IPS DF 6.9 (cell line): ENCODE data around the gene MRPL1.
"Not testable (repeated sequence)": the region's sequence is repeated elsewhere in the genome, so short reads cannot be mapped to it uniquely, and the experiment has no call there.

ENCODE experiments used
- DNase-seq: peaks from one replicate; pipeline ENCODE4 v3.0.0-alpha.2; 2013; ENCODE audit warnings: low read depth, low spot score
- H3K27ac ChIP-seq: one replicate; pipeline ENCODE4 v1.5.1; 2013; ENCODE audit warnings: low read length, control low read depth
- H3K27me3 ChIP-seq: 2 replicates; pipeline ENCODE4 v1.6.1; 2013; ENCODE audit warnings: mild to moderate bottlenecking, low read length; ENCODE audit not compliant: control insufficient read depth, insufficient read depth
- H3K36me3 ChIP-seq: 2 replicates; pipeline ENCODE4 v1.6.1; 2013; ENCODE audit warnings: low read length; ENCODE audit not compliant: control insufficient read depth, insufficient read depth
- H3K4me1 ChIP-seq: 2 replicates; pipeline ENCODE4 v1.6.1; 2013; ENCODE audit warnings: low read length; ENCODE audit not compliant: control insufficient read depth, insufficient read depth
- H3K4me3 ChIP-seq: 2 replicates; pipeline ENCODE4 v1.5.1; 2013; ENCODE audit warnings: mild to moderate bottlenecking, low read length
- H3K9me3 ChIP-seq: 2 replicates; pipeline ENCODE4 v1.6.1; 2013; ENCODE audit warnings: low read length, inconsistent platforms; ENCODE audit not compliant: control insufficient read depth, insufficient read depth
- WGBS: extraction: QIAGEN DNeasy Blood & Tissue Kit; methylation state at CpG from one replicate; pipeline ENCODE4 v1.1.7; 2013; ENCODE audit warnings: mixed read lengths, missing lambda C conversion rate; ENCODE audit not compliant: insufficient read length, insufficient coverage; 5-methylcytosine and 5-hydroxymethylcytosine counted together

MRPL1 gene

GRCh38 chr4:77852892-77853495 is 9.6 kb upstream of the MRPL1 start:
- Histone ChIP-seq H3K27me3 (no peaks in the 10 kb centered on the region), H3K27ac (no peak overlapping the region), H3K9me3 (no peaks in the 10 kb centered on the region), H3K4me3 (no peak overlapping the region), H3K36me3 (no peaks in the 10 kb centered on the region), H3K4me1 (no peaks in the 10 kb centered on the region)
- WGBS = no CpG with 5 or more reads among the region's 7 CpGs
- DNase-seq = no peak

- Histone ChIP-seq H3K4me3 (no peak overlapping the region), H3K27ac (no peak overlapping the region), H3K4me1 (no peaks in the 10 kb centered on the region), H3K27me3 (no peaks in the 10 kb centered on the region), H3K36me3 (no peaks in the 10 kb centered on the region), H3K9me3 (no peaks in the 10 kb centered on the region)
- no peak for DNase-seq
- no CpG with 5 or more reads among the region's 7 CpGs for WGBS
Observed at GRCh38 chr4:77854431-77855111, 8.1 kb upstream of the MRPL1 start.

DNA sequence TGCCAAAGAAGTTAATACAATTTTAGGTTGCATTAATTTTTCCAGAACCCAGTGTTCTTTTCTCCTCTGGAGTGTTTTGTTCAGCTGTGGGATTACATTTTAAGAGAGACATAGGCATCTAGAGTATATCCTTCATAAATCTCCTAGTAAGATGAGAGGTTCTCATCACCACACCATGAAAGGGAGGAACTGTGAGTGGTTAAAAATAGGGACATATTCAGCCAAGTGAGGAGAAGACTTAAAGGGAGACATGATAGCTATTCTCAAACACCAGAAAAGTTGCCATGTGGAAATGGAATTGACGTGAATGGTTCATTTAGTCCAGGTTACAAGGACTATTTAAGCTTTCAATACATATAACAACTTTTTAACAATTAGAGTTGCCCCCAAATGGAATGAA is 6.5 kb upstream of the MRPL1 start:
- Histone ChIP-seq H3K9me3 (no peaks in the 10 kb centered on the region), H3K27ac (no peak overlapping the region), H3K4me1 (no peaks in the 10 kb centered on the region), H3K4me3 (no peak overlapping the region), H3K36me3 (no peaks in the 10 kb centered on the region), H3K27me3 (no peaks in the 10 kb centered on the region)
- no CpG with 5 or more reads among the region's 1 CpG for WGBS
- no peak for DNase-seq

GRCh38 chr4:77859256-77859655 is 3.4 kb upstream of the MRPL1 start:
- DNase-seq = no peak
- Histone ChIP-seq H3K9me3 (no peaks in the 10 kb centered on the region), H3K36me3 (no peaks in the 10 kb centered on the region), H3K27me3 (no peaks in the 10 kb centered on the region), H3K4me1 (no peaks in the 10 kb centered on the region), H3K27ac (no peak overlapping the region), H3K4me3 (no peak overlapping the region)
- no CpG with 5 or more reads among the region's 3 CpGs for WGBS

DNA sequence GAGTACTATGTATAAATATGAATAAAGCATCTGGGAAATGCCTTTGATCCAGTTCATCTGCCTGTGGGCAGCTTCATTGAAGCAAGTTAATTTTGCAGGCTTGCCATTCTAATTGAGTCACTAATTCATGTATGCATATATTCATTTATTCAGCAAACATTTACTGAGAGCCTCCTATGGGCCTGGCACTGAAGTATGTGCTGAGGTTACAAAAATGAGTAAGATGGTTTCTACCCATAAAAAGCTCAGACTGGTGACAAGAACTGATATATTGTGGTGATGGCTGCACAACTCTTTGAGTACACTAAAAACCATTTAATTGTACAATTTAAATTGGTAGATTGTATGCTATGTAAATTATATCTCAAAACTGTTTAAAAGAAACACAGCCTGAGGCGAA is 1.1 kb upstream of the MRPL1 start:
- WGBS = no CpG with 5 or more reads among the region's 1 CpG
- H3K27me3 ChIP-seq = no peaks in the 10 kb centered on the region
- H3K4me3 ChIP-seq = no peak overlapping the region
- no peaks in the 10 kb centered on the region for H3K9me3 ChIP-seq
- no peak for DNase-seq
- no peaks in the 10 kb centered on the region for H3K4me1 ChIP-seq
- no peaks in the 10 kb centered on the region for H3K36me3 ChIP-seq
- H3K27ac ChIP-seq = no peak overlapping the region

- no CpG with 5 or more reads among the region's 14 CpGs for WGBS
- DNase-seq, H3K27ac ChIP-seq: not testable (repeated sequence)
Observed at GRCh38 chr4:77863341-77863740, 711 bp downstream of the MRPL1 start.

DNA sequence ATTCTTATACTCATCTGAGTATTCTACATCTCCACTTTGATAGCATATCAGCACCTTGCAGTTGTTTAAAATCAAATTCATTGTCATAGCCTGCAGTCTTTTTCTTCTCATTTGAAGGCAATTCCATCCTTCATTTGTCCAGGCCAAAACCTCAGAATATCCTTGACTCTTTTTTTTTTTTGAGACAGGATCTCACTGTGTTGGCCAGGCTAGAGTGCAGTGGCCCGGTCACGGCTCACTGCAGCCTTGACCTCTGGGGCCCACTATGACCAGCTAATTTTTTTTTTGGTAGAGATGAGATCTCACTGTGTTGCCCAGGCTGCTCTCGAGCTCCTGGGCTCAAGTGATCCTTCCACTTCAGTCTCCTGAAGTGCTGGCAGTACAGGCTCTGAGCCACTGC is 2.6 kb downstream of the MRPL1 start:
- H3K36me3 ChIP-seq = no peaks in the 10 kb centered on the region
- no peak for DNase-seq
- no peak overlapping the region for H3K4me3 ChIP-seq
- H3K27me3 ChIP-seq = no peaks in the 10 kb centered on the region
- H3K9me3 ChIP-seq = no peaks in the 10 kb centered on the region
- no CpG with 5 or more reads among the region's 3 CpGs for WGBS
- H3K4me1 ChIP-seq = no peaks in the 10 kb centered on the region
- no peak overlapping the region for H3K27ac ChIP-seq

More at GRCh38 chr4:77863341-77863740, 711 bp downstream of the MRPL1 start:
- H3K27me3 ChIP-seq, H3K9me3 ChIP-seq, H3K36me3 ChIP-seq, H3K4me1 ChIP-seq: not testable (repeated sequence)
- H3K4me3 ChIP-seq = peak overlapping the region; percentile 96; the same call in 1 of the 2 replicates

- Histone ChIP-seq H3K9me3 (no peaks in the 10 kb centered on the region), H3K4me1 (0 out of 2 replicates have a peak, but pooled peaks cover under 1% of the 10 kb centered on the region), H3K27me3 (no peaks in the 10 kb centered on the region), H3K4me3 (no peak overlapping the region), H3K36me3 (no peaks in the 10 kb centered on the region), H3K27ac (no peak overlapping the region)
- no peak for DNase-seq
- no CpG with 5 or more reads among the region's 7 CpGs for WGBS
Observed at GRCh38 chr4:77872723-77873445, 10.3 kb downstream of the MRPL1 start.

DNA sequence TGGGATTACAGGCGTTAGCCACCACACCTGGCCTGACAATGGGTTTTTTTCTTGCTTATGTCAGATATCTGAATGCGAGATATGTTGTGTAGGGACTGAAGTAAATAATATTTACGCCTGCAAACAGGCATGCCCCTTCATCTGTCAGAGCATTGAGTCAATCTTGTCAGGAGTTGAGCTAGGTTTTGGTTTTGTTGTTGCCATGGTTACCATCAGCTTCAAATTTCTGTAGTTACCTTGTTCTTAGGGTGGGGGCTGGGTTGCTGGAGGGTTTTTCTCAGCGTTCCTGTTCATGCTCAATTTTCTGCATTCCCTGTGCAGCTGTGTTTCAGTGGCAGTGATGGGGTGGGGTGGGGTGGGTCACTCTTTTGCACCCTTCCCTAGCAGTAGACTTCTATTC is 14.5 kb downstream of the MRPL1 start:
- Histone ChIP-seq H3K4me1 (0 out of 2 replicates have a peak, but pooled peaks cover 3% of the 10 kb centered on the region), H3K27me3 (no peaks in the 10 kb centered on the region), H3K9me3 (no peaks in the 10 kb centered on the region), H3K4me3 (no peak overlapping the region), H3K36me3 (no peaks in the 10 kb centered on the region), H3K27ac (no peak overlapping the region)
- DNase-seq = no peak
- WGBS = no CpG with 5 or more reads among the region's 4 CpGs

GRCh38 chr4:77877771-77878565 is 15.3 kb downstream of the MRPL1 start:
- H3K36me3 ChIP-seq = no peaks in the 10 kb centered on the region
- H3K27ac ChIP-seq = no peak overlapping the region
- H3K27me3 ChIP-seq = no peaks in the 10 kb centered on the region
- H3K4me1 ChIP-seq = 0 out of 2 replicates have a peak, but pooled peaks cover 3% of the 10 kb centered on the region
- DNase-seq = no peak
- no peak overlapping the region for H3K4me3 ChIP-seq
- no peaks in the 10 kb centered on the region for H3K9me3 ChIP-seq
- no CpG with 5 or more reads among the region's 15 CpGs for WGBS
